Right cardiac atrium (tissue), 5 donors: ENCODE measurements around the gene SLC30A2. TPM values are rescaled to one million over a fixed set of nuclear protein-coding genes. Genes with fewer than 3 reads are reported as not detected.
A peak's percentile ranks its signal among the peaks of the same experiment; 100 is the strongest.

Source experiments
- ATAC-seq, 2 donors: fragments of 200-7000 bp; cut with Tn5 transposase; one replicate each; pipeline versions ENCODE4 v1.8.0 to v1.9.1; 2020; ENCODE audit warnings: moderate library complexity in 2 of 2, mild to moderate bottlenecking in 1 of 2
- DNase-seq, 3 donors: peaks; one replicate each; pipeline ENCODE4 v3.0.0-alpha.2; 2020
- H3K27ac ChIP-seq: one replicate; pipeline ENCODE4 v1.5.1; 2013; ENCODE audit warnings: mild to moderate bottlenecking, low read length, control low read depth, moderate library complexity
- H3K27me3 ChIP-seq: one replicate; pipeline ENCODE4 v1.6.1; 2013; ENCODE audit not compliant: control insufficient read depth, insufficient read depth
- H3K4me1 ChIP-seq: one replicate; pipeline ENCODE4 v1.6.1; 2013; ENCODE audit warnings: low read length; ENCODE audit not compliant: control insufficient read depth, insufficient read depth
- H3K4me3 ChIP-seq: one replicate; pipeline ENCODE4 v1.5.1; 2013; ENCODE audit warnings: low read length, control low read depth
- H3K9me3 ChIP-seq: one replicate; pipeline ENCODE4 v1.6.1; 2013; ENCODE audit warnings: low read length; ENCODE audit not compliant: control insufficient read depth
- WGBS: extraction: QIAGEN DNeasy Blood & Tissue Kit; methylation state at CpG from one replicate; pipeline ENCODE4 v1.1.7; 2013; 5-methylcytosine and 5-hydroxymethylcytosine counted together
- intact Hi-C, 4 donors: fragments of 100-400 bp; cut with DNase I; formaldehyde crosslinking; loops; one replicate each; pipeline versions ENCODE4 v1.11.0 to v1.14.0; 2022 to 2023
- polyA plus RNA-seq: library from polyadenylated mRNA; stranded (reverse); fragments of 200-250 nt; gene quantifications from one replicate; pipeline ENCODE4 v1.2.3, GENCODE V29; 2013
- total RNA-seq, 4 donors: library from RNA; stranded (reverse); fragmentation: NEBNext Ultra II Directional; extraction: Animal tissue kit (Norgen Biotek cat#: 25700); gene quantifications; one replicate each; pipeline ENCODE4 v1.2.1, GENCODE V29; 2021
- donor health status: healthy with polysubstance abuse.
- donor health status: DM: no; HTN: yes; CAD: no.
- donor health status: DM: no; HTN: no; CAD: no.
- donor health status: DM: no; HTN: yes; CAD: no; lungs with severe emphysema.
- donor health status: DM: yes; HTN: yes; CAD: no.

The SLC30A2 gene
- total and polyA plus RNA-seq, 5 donors, result 0.24 to 0.48 (median 0.37) TPM

DNA sequence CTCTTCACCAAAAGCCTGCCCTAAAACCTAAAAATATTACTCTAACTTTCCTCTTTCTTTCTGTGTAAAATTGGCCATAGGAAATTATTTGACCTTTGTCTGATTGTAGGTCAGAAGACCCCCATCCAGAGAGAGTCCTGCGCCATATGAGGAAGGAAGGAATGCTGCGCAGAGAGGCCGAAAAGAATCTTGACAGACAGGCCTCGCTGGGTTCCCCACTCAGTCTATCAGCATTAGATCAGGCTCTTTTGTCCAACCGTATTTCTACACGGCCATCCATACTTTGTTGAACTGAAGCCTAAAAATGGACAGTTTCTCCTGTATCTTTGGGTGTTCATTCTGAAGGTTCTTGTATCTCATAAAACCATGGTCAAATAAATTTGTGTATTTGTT, 4.3 kb upstream of the SLC30A2 start:
- H3K4me3 ChIP-seq, result no peak overlapping the region
- H3K9me3 ChIP-seq, result no peaks in the 10 kb centered on the region
- no peak overlapping the region for H3K27ac ChIP-seq
- no peak for ATAC-seq
- DNase-seq, result no peak
- intact Hi-C loops, result no loop called here
- H3K4me1 ChIP-seq, result no peaks in the 10 kb centered on the region
- H3K27me3 ChIP-seq, result no peaks in the 10 kb centered on the region
- WGBS, result 83% methylated on average over 6 of the region's 6 CpGs

DNA sequence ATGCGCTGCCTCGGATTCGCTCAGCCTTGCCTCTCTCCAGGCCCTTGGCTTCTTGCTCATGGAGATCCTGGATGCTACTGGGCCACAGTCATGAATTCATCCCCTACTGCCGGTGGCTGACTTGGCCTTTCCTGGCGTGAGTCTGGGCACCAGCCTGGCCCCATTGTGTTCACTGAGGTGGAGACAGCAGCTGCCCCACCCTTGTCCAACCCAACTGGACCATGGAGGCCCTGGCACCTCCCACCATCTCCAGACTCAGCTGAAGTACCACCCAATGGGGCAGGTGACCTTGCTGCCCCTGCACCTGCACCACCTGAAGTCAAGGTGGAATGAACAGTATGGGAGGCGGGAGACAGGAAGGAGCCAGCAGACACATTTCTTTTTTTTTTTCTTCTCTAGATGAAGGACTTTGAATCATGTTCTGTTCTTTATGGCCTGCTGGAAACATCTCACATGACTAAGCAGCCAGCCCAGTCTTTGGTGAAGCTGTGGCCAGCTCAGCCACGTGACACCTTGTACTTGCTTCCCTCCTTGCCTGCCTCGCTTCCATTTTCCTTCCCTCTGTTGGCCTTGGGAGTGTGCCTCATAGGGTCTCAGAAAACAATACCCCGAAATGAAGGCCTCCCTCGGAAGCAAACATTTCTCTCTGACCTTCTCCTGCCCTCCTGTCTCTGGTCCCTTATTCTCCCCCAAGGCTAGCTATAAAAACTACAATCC, 3.8 kb upstream of the SLC30A2 start:
- peak overlapping the region; percentile 11 for H3K27ac ChIP-seq
- ATAC-seq, result peak; percentile 41 to 52
- intact Hi-C loops, result no loop called here
- no peak for DNase-seq
- 60% methylated on average over 10 of the region's 10 CpGs for WGBS
- H3K9me3 ChIP-seq, result no peaks in the 10 kb centered on the region
- no peaks in the 10 kb centered on the region for H3K4me1 ChIP-seq
- H3K27me3 ChIP-seq, result no peaks in the 10 kb centered on the region
- no peak overlapping the region for H3K4me3 ChIP-seq

DNA sequence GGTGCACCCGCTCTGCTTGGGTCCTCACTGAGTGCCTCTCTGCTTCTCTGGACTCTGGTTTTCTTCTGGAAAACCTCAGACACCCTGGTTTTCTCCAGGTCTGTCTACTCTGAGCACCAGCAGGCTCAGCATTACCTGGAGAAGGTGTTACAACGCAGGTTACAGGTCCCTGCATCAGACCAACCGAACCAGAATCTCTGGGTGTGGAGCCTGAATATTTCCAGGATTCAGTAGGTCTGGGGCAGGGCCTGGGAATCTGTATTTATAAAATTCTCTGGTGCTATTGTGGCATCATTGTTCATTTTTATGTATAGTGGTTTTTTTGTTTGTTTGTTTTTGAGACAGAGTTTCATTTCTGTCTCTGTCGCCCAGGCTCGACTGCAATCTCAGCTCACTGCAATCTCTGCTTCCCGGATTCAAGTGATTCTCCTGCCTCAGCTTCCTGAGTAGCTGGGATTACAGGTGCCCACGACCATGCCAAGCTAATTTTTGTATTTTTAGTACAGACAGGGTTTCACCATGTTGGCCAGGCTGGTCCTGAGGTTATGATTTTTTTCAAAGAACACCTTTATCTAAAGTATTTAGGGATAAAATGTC, 1.5 kb upstream of the SLC30A2 start:
- no peak for ATAC-seq

DNA sequence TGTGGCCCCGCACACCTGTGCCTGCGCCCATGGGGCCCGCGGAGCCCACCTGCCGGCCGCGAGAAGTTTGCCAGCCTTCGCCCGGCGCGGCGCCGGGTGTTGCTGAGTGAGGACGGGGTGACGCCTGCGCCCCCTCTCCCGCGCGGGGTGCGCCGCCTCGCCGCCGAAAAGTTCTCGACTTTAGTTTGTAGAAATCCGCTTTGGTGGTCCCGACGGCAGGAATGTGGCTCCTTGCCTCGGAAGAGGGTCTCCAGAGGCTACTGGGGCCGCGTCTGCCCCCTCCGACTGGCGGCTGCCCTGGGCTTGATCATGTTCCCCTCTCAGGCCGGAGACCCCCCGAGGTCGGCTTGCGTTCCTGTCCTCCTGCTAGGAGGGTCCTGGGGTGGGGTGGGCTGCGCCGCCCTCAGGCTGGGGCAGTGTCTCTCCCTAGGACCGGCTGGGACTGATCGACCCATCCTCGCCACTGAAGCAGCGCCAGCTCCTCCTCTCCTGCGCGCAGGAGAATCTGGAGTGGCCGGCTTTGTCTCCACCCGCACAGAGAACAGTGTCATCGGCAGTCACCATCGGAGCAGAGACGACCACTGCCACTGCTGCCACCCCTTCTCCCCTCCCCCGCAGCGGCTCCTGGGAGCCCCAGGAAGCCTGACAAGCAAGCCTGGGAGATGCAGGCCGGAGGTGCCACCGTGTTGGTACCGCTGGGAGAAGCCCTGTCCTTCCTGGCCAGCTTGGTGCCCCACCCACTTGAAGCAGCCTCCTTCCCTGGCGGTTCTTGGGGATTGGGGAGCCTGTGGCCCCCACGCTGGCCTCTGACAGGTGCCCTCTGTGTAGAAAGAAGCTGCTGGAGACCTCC, 553 bp upstream of the SLC30A2 start:
- Histone ChIP-seq H3K4me1 (no peaks in the 10 kb centered on the region), H3K4me3 (peak overlapping the region; percentile 8), H3K9me3 (no peaks in the 10 kb centered on the region), H3K27me3 (no peaks in the 10 kb centered on the region), H3K27ac (no peak overlapping the region)
- 7% methylated on average over 57 of the region's 57 CpGs for WGBS
- intact Hi-C loops, result no loop called here
- ATAC-seq (peak in 1 of 2 donors; percentile 11), DNase-seq (no peak)

More for the DNA sequence above, 1.5 kb upstream of the SLC30A2 start:
- intact Hi-C loops, result no loop called here
- no peak for DNase-seq
- Histone ChIP-seq H3K4me3 (no peak overlapping the region), H3K27me3 (no peaks in the 10 kb centered on the region), H3K9me3 (no peaks in the 10 kb centered on the region), H3K27ac (no peak overlapping the region), H3K4me1 (no peaks in the 10 kb centered on the region)
- 74% methylated on average over 7 of the region's 7 CpGs for WGBS

DNA sequence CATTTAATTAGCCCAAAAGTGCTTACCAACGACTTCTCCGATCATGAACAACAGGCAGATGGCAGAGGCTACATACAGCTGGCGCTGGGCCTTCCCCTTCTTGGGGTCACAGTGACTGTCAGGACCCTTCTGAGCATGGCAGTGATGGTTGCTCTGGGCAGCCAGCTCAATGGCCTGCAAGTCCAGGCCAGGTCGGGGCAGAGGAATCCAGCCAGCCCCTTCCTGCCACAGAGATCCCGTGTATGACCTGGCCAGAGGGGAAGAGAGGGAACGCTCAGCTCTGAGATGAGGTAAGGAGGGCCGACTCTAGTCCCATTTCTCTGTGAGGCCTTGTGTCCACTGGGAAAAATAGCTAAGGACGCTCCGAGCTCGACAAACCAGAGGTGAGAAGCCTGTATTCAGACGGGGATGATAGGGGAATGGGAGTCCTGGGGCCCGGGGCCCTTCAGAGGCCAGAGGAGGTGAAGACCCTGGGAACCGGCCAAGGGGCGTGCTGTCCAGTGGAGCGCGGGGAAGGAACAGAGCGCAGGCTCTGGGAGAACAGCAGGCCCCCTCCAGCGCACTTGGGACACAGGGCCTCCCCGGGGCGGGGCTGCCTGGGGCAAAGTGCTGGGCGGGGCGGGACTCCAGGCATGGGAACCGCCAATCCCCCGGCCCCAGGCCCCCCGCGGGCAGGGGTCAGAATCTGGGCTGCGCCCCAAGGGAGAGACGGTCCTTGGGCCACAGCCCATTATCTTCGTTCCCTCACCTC, 772 bp downstream of the SLC30A2 start:
- ATAC-seq, result peak; percentile 22 to 25
- DNase-seq, result no peak
- no peaks in the 10 kb centered on the region for H3K9me3 ChIP-seq
- 28% methylated on average over 29 of the region's 29 CpGs for WGBS
- intact Hi-C loops, result no loop called here
- H3K27ac ChIP-seq, result no peak overlapping the region
- no peak overlapping the region for H3K4me3 ChIP-seq
- H3K27me3 ChIP-seq, result no peaks in the 10 kb centered on the region
- no peaks in the 10 kb centered on the region for H3K4me1 ChIP-seq

DNA sequence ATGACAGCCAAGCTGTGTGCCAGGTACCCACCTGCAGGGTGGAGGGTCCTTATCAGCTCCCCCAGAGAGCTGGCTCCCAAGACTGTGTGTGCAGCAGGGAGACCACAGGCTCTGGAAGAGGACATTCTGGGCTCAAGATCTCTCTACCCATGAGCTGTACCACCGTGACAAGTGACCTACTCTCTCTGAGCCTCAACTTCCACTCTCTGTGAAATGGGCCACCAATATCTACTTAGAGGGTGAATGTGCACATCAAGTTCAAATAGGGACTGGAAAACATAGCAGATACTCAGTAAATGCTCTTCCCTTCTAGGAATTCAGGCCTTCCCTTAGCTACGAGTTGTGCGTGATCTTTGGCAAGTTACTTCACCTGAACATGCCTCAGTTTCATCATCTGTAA, 1.5 kb downstream of the SLC30A2 start:
- 93% methylated on average over 3 of the region's 3 CpGs for WGBS
- Histone ChIP-seq H3K27me3 (no peaks in the 10 kb centered on the region), H3K4me1 (no peaks in the 10 kb centered on the region), H3K27ac (no peak overlapping the region), H3K4me3 (no peak overlapping the region), H3K9me3 (no peaks in the 10 kb centered on the region)
- ATAC-seq (no peak), DNase-seq (no peak)
- intact Hi-C loops, result no loop called here

DNA sequence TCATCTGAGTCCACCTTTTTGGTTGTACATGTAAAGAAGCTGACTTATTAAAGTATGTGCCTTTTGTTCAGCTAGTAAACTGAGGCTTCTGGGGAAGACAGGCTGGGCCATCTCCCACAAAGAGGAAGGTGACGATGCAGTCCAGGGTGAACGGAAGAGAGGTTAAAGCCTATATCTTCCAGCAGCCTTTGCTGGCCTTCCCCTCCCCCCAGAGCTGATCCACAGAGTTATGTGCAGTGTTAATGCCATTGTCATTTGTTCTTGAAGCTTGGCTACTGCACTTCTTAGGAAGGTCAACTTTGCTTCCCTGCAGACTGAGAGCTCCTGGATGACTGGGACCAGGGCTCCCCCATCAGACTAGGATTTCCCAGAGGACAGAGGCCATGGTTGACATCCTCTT, 2.2 kb downstream of the SLC30A2 start:
- intact Hi-C loops, result no loop called here
- no peak for ATAC-seq
- H3K4me3 ChIP-seq, result no peak overlapping the region
- no peak overlapping the region for H3K27ac ChIP-seq
- 60% methylated on average over 2 of the region's 2 CpGs for WGBS
- DNase-seq, result no peak
- no peaks in the 10 kb centered on the region for H3K9me3 ChIP-seq
- no peaks in the 10 kb centered on the region for H3K4me1 ChIP-seq
- H3K27me3 ChIP-seq, result no peaks in the 10 kb centered on the region

DNA sequence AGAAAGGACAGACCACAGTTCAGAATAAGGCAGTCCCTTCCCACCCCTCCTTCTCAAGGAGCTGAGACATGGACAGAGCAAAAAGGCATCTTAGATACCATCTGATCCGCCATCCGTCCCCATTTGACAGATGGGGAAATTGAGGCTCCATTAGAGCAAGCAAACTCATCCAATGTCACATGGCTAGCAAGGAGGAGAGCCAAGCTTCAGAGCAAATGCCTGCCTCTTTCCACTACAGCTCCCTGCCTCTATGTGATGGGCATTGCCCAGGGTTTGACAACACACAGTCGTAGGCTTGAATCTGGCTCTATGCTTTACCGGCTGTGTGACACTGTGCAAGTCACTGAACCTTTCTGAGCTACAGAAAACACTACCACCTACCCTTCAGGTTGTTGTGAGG, 3.9 kb downstream of the SLC30A2 start:
- Histone ChIP-seq H3K4me3 (no peak overlapping the region), H3K27ac (no peak overlapping the region), H3K27me3 (no peaks in the 10 kb centered on the region), H3K4me1 (no peaks in the 10 kb centered on the region), H3K9me3 (no peaks in the 10 kb centered on the region)
- ATAC-seq (no peak), DNase-seq (no peak)
- intact Hi-C loops, result no loop called here
- 65% methylated on average over 4 of the region's 4 CpGs for WGBS

DNA sequence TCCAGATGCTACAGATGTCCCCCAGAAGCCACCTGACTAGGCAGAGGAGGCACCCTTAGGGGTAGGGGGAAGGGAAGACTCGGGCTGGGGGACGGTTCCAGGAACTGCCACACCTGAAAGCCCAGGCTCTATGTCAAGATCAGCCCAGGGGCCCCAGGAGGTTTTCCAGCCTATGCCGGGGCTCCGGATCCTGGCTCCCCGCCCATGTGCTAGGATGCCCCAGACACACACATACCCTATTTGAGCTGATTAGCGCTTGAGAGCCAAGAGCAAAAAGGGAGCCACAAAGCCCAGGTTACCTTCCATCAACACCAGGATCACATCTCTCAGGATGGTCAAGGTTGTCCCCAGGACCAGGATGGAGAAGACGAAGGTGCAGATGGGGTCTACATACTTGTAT, 4.5 kb downstream of the SLC30A2 start:
- WGBS, result 72% methylated on average over 7 of the region's 7 CpGs
- Histone ChIP-seq H3K27ac (no peak overlapping the region), H3K4me3 (no peak overlapping the region), H3K27me3 (no peaks in the 10 kb centered on the region), H3K4me1 (no peaks in the 10 kb centered on the region), H3K9me3 (no peaks in the 10 kb centered on the region)
- DNase-seq, result no peak
- intact Hi-C loops, result no loop called here
- no peak for ATAC-seq

DNA sequence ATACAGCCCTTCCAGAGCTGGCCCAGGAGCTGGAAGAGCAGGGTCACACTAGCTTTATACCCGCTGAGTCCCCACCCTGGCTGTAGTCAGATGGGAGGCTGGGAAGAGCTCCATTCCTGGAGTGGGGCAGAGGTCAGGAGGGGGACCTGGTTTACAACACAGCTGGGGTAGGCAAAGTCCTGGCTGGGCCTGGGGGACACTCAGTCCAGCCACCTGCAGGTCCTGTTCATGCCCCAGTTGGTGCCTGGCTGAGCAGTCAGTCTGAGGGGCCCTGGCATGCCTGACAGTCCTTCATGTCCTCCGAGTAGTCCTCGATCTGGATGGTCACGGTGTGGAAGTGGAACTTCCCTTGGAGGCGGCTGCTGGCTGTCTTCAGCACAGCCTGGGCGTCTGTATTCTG, 7.0 kb downstream of the SLC30A2 start:
- no peak overlapping the region for H3K4me3 ChIP-seq
- no peak overlapping the region for H3K27ac ChIP-seq
- 62% methylated on average over 6 of the region's 6 CpGs for WGBS
- H3K9me3 ChIP-seq, result no peaks in the 10 kb centered on the region
- ATAC-seq (no peak), DNase-seq (no peak)
- no peaks in the 10 kb centered on the region for H3K4me1 ChIP-seq
- no peaks in the 10 kb centered on the region for H3K27me3 ChIP-seq
- intact Hi-C loops, result loop anchor here (5.0 to 10.0 kb wide), 5 partner anchors 63 to 1334 kb away; partner anchors contain the start of gene FAM110D (in 1 of the 4)
